Prostate gland (tissue), 2 donors: Measurements from ENCODE around the gene SIGLEC8. TPM values are rescaled to one million over a fixed set of nuclear protein-coding genes. Genes with fewer than 3 reads are reported as not detected.

ENCODE experiments used
- DNase-seq: peaks from one replicate; pipeline ENCODE4 v3.0.0-alpha.2; 2019; ENCODE audit warnings: low spot score
- H3K27ac ChIP-seq, 2 donors: fragments of 200-600 bp; sonication (generic); 2 replicates each; pipeline ENCODE4 v1.5.1; 2017 to 2019
- H3K27me3 ChIP-seq: fragments of 200-600 bp; sonication (generic); replicated peaks from 2 replicates; pipeline ENCODE4 v1.5.1; 2019; ENCODE audit not compliant: insufficient read depth
- H3K36me3 ChIP-seq, 2 donors: fragments of 200-600 bp; sonication (generic); 1 replicate in 1 of 2; 2 replicates in 1 of 2; pipeline versions ENCODE4 v1.5.1 to v1.8.1; 2017 to 2019
- H3K4me1 ChIP-seq: fragments of 200-600 bp; sonication (generic); replicated peaks from 2 replicates; pipeline ENCODE4 v1.5.1; 2019
- H3K4me3 ChIP-seq, 2 donors: fragments of 200-600 bp; sonication (generic); 2 replicates each; pipeline ENCODE4 v1.5.1; 2017 to 2019
- H3K9me3 ChIP-seq: fragments of 200-600 bp; sonication (generic); 2 replicates; pipeline ENCODE4 v1.5.1; 2017
- CTCF ChIP-seq, 4 experiments: fragments of 200-600 bp in 2 of 4; fragments of 450-650 bp in 2 of 4; sonication (generic) in 2 of 4; IDR thresholded peaks; 1 replicate in 3 of 4; 2 replicates in 1 of 4; pipeline ENCODE4 v1.5.1; 2016 to 2019; ENCODE audit warnings: antibody characterized with exemption in 4 of 4, mild to moderate bottlenecking in 2 of 4, moderate library complexity in 2 of 4
- POLR2A ChIP-seq: fragments of 450-650 bp; IDR thresholded peaks from one replicate; pipeline ENCODE4 v1.6.1; 2016; ENCODE audit warnings: antibody characterized with exemption, mild to moderate bottlenecking
- POLR2AphosphoS5 ChIP-seq: sonication (generic); formaldehyde crosslinking; IDR thresholded peaks from one replicate; pipeline ENCODE4 v1.6.1; 2017; ENCODE audit warnings: antibody characterized with exemption
- WGBS: methylation state at CpG from one replicate; pipeline ENCODE4 v1.1.5; 2018; 5-methylcytosine and 5-hydroxymethylcytosine counted together
- intact Hi-C: fragments of 100-400 bp; cut with DNase I; formaldehyde crosslinking; loops from one replicate; pipeline ENCODE4 v1.14.2; 2022
- total RNA-seq, 2 donors: library from RNA; depleted of rRNA; stranded (reverse); fragments of >200 nt; gene quantifications; one replicate each; pipeline ENCODE4 v1.1.0, GENCODE V29; 2016

Gene SIGLEC8
- total RNA-seq, 2 donors from 2014 or later, result 1.0 to 3.0 TPM

GRCh38 chr19:51480590-51480989 is 22.3 kb upstream of the SIGLEC8 start:
- H3K27me3 ChIP-seq, result no peaks in the 10 kb centered on the region
- no peaks in the 10 kb centered on the region for H3K36me3 ChIP-seq
- WGBS, result 29% methylated on average over 8 of the region's 8 CpGs
- no peak overlapping the region for H3K4me3 ChIP-seq
- H3K4me1 ChIP-seq, result no peaks in the 10 kb centered on the region
- H3K9me3 ChIP-seq, result no peaks in the 10 kb centered on the region
- DNase-seq, result no peak
- TF ChIP-seq POLR2AphosphoS5 (no peak), CTCF (IDR thresholded peaks at IDR 0.05) (no peak), POLR2A (no peak)
- no peak overlapping the region for H3K27ac ChIP-seq
- intact Hi-C loops, result no loop called here

DNA sequence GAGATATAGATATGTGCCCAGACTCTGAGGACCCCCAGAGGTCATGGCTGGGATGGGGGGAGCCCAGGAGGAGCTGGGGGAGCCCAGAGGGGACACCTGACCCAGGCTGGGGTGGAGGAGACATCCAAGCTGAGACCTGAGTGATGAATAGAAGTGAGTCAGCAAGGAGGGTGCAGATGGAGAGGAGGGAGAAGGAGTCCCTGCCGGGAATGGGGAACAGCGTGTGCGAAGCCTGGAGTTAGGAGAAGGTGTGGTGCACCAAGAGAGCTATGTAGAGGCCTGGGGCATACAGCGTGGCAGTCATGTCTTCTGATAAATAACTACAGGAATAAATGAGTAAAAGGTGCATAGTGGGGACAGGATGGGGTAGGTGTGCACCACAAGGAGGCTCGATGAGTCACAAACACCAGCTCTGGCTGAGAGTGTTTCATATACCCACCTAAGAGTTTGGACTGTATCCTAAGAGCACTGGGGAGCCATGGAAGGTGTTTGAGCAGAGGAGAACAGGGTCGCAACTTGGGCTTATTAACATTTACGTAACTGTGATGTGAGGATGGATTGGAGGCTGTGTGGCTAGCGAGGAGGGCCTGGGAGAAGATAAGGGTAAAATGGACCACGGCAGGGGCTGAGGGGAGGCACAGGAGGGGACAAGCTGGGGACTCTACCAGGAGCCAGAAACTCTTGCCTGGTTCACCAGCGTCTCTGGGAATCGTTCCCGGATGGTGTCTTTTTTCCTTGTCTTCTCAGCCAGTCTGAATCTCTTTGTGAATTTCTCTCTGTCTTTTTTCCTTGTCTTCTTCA is 21.5 kb upstream of the SIGLEC8 start:
- no peak for DNase-seq
- intact Hi-C loops, result loop anchor here (10.0 kb wide), 1 partner anchor 295 kb away; no protein-coding TSS in a partner anchor
- Histone ChIP-seq H3K27me3 (no peaks in the 10 kb centered on the region), H3K27ac (no peak overlapping the region), H3K9me3 (no peaks in the 10 kb centered on the region), H3K4me3 (no peak overlapping the region), H3K4me1 (no peaks in the 10 kb centered on the region), H3K36me3 (no peaks in the 10 kb centered on the region)
- TF ChIP-seq POLR2AphosphoS5, result no peak
- no peak for TF ChIP-seq CTCF (IDR thresholded peaks at IDR 0.05)
- no peak for TF ChIP-seq POLR2A
- 79% methylated on average over 12 of the region's 12 CpGs for WGBS

DNA sequence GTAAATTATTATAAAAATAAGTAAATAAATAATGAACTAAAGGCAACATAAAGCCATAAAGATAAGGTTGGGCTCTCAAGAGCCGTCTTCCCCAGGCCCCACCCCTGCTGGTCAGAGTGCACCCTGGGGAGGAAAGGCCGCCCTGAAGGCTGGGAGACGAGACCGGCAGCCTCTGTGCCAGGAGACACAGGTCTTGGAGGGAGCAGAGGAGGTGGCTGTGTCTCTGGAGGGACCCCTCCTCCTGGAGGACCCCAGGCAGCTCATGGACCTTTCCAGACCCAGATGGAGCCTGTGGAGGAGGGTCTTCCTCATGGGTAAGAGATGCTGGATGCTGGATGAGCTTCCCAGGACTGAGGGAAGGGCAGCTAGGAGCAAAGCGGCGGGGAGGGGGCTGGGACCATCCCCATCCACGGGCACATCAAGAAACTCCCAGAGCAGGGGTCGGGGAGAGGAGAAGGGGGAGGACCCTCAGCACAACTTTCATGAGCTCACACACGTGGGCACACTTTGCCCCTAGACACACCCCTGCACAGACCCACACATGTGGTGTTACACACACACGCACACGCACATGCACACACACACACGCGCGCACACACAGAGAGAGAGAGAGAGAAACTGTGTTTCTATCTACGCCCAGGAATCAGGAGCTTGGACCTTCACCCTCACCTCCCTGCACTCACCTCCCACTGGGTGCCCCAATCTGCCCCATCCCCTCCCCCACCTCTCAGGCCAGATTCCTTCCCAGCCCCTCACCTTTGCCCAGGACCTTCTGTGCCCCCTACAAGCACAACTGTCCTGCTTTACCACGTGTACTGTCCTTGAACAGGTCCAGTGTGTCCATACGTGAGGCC is 20.4 kb upstream of the SIGLEC8 start, which contains the start of gene CEACAM18:
TSS of gene CEACAM18 (plus strand) at position 159 of the 854 bp plus-strand sequence.
- H3K4me1 ChIP-seq, result no peaks in the 10 kb centered on the region
- no peak for DNase-seq
- intact Hi-C loops, result loop anchor here (10.0 kb wide), 1 partner anchor 296 kb away; no protein-coding TSS in a partner anchor
- no peaks in the 10 kb centered on the region for H3K9me3 ChIP-seq
- TF ChIP-seq POLR2A (no peak), CTCF (IDR thresholded peaks at IDR 0.05) (no peak), POLR2AphosphoS5 (no peak)
- no peaks in the 10 kb centered on the region for H3K27me3 ChIP-seq
- no peak within 1 kb of the TSS for H3K27ac ChIP-seq
- H3K36me3 ChIP-seq, result no peaks in the 10 kb centered on the region
- WGBS, result 66% methylated on average over 17 of the region's 17 CpGs
- no peak within 1 kb of the TSS for H3K4me3 ChIP-seq

GRCh38 chr19:51477344-51477743 is 19.1 kb upstream of the SIGLEC8 start:
- H3K4me3 ChIP-seq, result no peak overlapping the region
- TF ChIP-seq CTCF (IDR thresholded peaks at IDR 0.05) (no peak), POLR2A (no peak), POLR2AphosphoS5 (no peak)
- H3K27me3 ChIP-seq, result no peaks in the 10 kb centered on the region
- H3K36me3 ChIP-seq, result no peaks in the 10 kb centered on the region
- H3K4me1 ChIP-seq, result no peaks in the 10 kb centered on the region
- 59% methylated on average over 5 of the region's 5 CpGs for WGBS
- no peak overlapping the region for H3K27ac ChIP-seq
- DNase-seq, result no peak
- H3K9me3 ChIP-seq, result no peaks in the 10 kb centered on the region
- intact Hi-C loops, result loop anchor here (10.0 kb wide), 1 partner anchor 297 kb away; no protein-coding TSS in a partner anchor
